Measurements from ENCODE around the gene MINDY2. TPM values are rescaled to one million over a fixed set of nuclear protein-coding genes. Genes with fewer than 3 reads are reported as not detected.

Gene MINDY2
- total and polyA plus RNA-seq, 2 of the 8 experiments (the other 6 are each of a cell fraction or from before 2014, with no cell fraction given): 3.1 to 25.7 TPM

GRCh38 chr15:58726867-58727266, 44.2 kb upstream of the MINDY2 start:
- H2BK20ac ChIP-seq (ENCODE audit: low read length): no peak overlapping the region
- no peak overlapping the region for H2BK15ac ChIP-seq (ENCODE audit: low read length)
- peaks cover 8 to 9% of the 10 kb centered on the region in 2 experiments for H4K20me1 ChIP-seq (replicated peaks in 1 of 2; ENCODE audit: control insufficient read depth in 1 of 2, insufficient read depth in 2 of 2, low read length in 2 of 2)
- TF ChIP-seq SIRT6 (IDR thresholded peaks at IDR 0.05; ENCODE audit: low read length): no peak
- TF ChIP-seq SP2 (IDR thresholded peaks at IDR 0.05; ENCODE audit: low read length): no peak
- TF ChIP-seq CHD2 (IDR thresholded peaks at IDR 0.05; ENCODE audit: low read length): no peak
- TF ChIP-seq GTF2F1 (IDR thresholded peaks at IDR 0.05; ENCODE audit: borderline replicate concordance, low read depth, low read length): no peak
- TF ChIP-seq CTCF (IDR thresholded peaks at IDR 0.05; ENCODE audit: control extremely low read depth in 1 of 3, insufficient read depth in 1 of 3, low read depth in 1 of 3, low read length in 3 of 3): no peak
- no peak for TF ChIP-seq JUN (IDR thresholded peaks at IDR 0.05; ENCODE audit: low read depth, low read length)
- TF ChIP-seq TBP (IDR thresholded peaks at IDR 0.05; ENCODE audit: low read depth, low read length): no peak
- no peak for TF ChIP-seq EP300 (IDR thresholded peaks at IDR 0.05; ENCODE audit: borderline replicate concordance in 1 of 2, low read depth in 2 of 2, low read length in 2 of 2)
- TF ChIP-seq USF2 (IDR thresholded peaks at IDR 0.05; ENCODE audit: low read length): no peak
- no peak for TF ChIP-seq BACH1 (IDR thresholded peaks at IDR 0.05; ENCODE audit: low read length)
- no peak for TF ChIP-seq BRCA1 (IDR thresholded peaks at IDR 0.05; ENCODE audit: low read depth, low read length)
- H3K79me2 ChIP-seq (ENCODE audit: control insufficient read depth in 1 of 2, insufficient read depth in 2 of 2, low read length in 2 of 2): peaks cover 0 to 96% of the 10 kb centered on the region in 2 experiments; a peak in 3 of 4 replicates
- no peak overlapping the region for H3K23ac ChIP-seq (ENCODE audit: insufficient read length)
- no peak overlapping the region for H4K5ac ChIP-seq (ENCODE audit: insufficient read length, low read depth, low read length)
- 92% methylated on average over 9 of the region's 12 CpGs; no CpG with 5 or more reads in 1 of the 2 experiments for WGBS, 2 experiments (ENCODE audit: extremely low coverage in 1 of 2, insufficient coverage in 1 of 2, insufficient read length in 1 of 2, insufficient replicate concordance in 2 of 2, low coverage in 1 of 2, low lambda C conversion rate in 2 of 2, missing lambda C conversion rate in 1 of 2)
- no peak overlapping the region for H3K4ac ChIP-seq (replicated peaks; ENCODE audit: insufficient read length, low read depth, low read length)
- H3K18ac ChIP-seq (ENCODE audit: extremely low read depth, low read length): no peak overlapping the region; the same call in 1 of the 2 replicates
- CTCF ChIA-PET (ENCODE audit: partially characterized antibody): no interaction called here
- no peak overlapping the region for H2BK120ac ChIP-seq (replicated peaks; ENCODE audit: low read depth, low read length)
- no peak overlapping the region for H3K4me2 ChIP-seq (ENCODE audit: insufficient read depth in 1 of 2, low read depth in 2 of 2, low read length in 2 of 2)
- no peak overlapping the region for H2BK5ac ChIP-seq (ENCODE audit: low read depth, low read length)
- H3K56ac ChIP-seq (replicated peaks; ENCODE audit: insufficient read length, low read depth, low read length): no peak overlapping the region
- POLR2A ChIA-PET (ENCODE audit: partially characterized antibody): interaction anchor here (0.6 kb wide), 1 partner anchor 289 kb away, joined by 3 read pairs; no protein-coding TSS in a partner anchor
- H3K4me3 ChIP-seq (ENCODE audit: extremely low read depth in 1 of 4, insufficient read depth in 2 of 4, low read depth in 3 of 4, low read length in 4 of 4): no peak overlapping the region
- H3K27ac ChIP-seq (ENCODE audit: low read depth, low read length): no peak overlapping the region
- DNase-seq (ENCODE audit: low read depth in 1 of 2, low spot score in 2 of 2) (no peak), FAIRE-seq (no peak)
- H3K9me3 ChIP-seq (ENCODE audit: insufficient read depth in 2 of 2, low read depth in 1 of 2, low read length in 1 of 2): no peaks in the 10 kb centered on the region
- no peak overlapping the region for H2BK12ac ChIP-seq (ENCODE audit: low read depth, low read length)
- no peaks in the 10 kb centered on the region; a peak in 1 of 8 replicates for H3K36me3 ChIP-seq (ENCODE audit: control insufficient read depth in 2 of 4, insufficient read depth in 4 of 4, low read length in 3 of 4)
- H3K79me1 ChIP-seq (ENCODE audit: low read depth, low read length): peaks cover 7% of the 10 kb centered on the region
- H3K4me1 ChIP-seq (replicated peaks in 1 of 4; ENCODE audit: control insufficient read depth in 3 of 4, insufficient read depth in 4 of 4, low read length in 3 of 4): no peaks in the 10 kb centered on the region; a peak in 3 of 7 replicates
- no peak overlapping the region for H2AK5ac ChIP-seq (ENCODE audit: low read depth, low read length)
- no peak overlapping the region for H3K14ac ChIP-seq (ENCODE audit: insufficient read length)
- no peak overlapping the region for H4K8ac ChIP-seq (ENCODE audit: extremely low read depth, insufficient read depth, low read length)
- no peak overlapping the region for H2AFZ ChIP-seq (ENCODE audit: low read length)
- H3K9ac ChIP-seq (replicated peaks in 1 of 4; ENCODE audit: extremely low read depth in 1 of 4, low read depth in 3 of 4, low read length in 3 of 4): no peak overlapping the region
- no peak overlapping the region for H4K91ac ChIP-seq (replicated peaks; ENCODE audit: insufficient read length, low read length)
- H3K27me3 ChIP-seq (replicated peaks in 1 of 4; ENCODE audit: control insufficient read depth in 3 of 4, extremely low read depth in 1 of 4, insufficient read depth in 3 of 4, low read length in 3 of 4): no peaks in the 10 kb centered on the region
- no peaks in the 10 kb centered on the region for H3K23me2 ChIP-seq (ENCODE audit: low read depth, low read length)

All from H1 (cell line).